Uterus (tissue), 4 donors: ENCODE measurements around the gene NUMB. TPM values are rescaled to one million over a fixed set of nuclear protein-coding genes. Genes with fewer than 3 reads are reported as not detected.

Experiments used
- DNase-seq, 2 donors: peaks; one replicate each; pipeline ENCODE4 v3.0.0-alpha.2; 2019 to 2020
- H3K27ac ChIP-seq, 2 donors: fragments of 200-600 bp; sonication (generic); 1 replicate in 1 of 2; 2 replicates in 1 of 2; pipeline ENCODE4 v1.5.1; 2016 to 2018
- H3K27me3 ChIP-seq, 2 donors: fragments of 200-600 bp; sonication (generic); one replicate each; pipeline ENCODE4 v1.5.1; 2018 to 2019; ENCODE audit warnings: control low read depth in 1 of 2
- H3K36me3 ChIP-seq, 2 donors: fragments of 200-600 bp; sonication (generic); one replicate each; pipeline ENCODE4 v1.5.1; 2019; ENCODE audit warnings: control low read depth in 1 of 2
- H3K4me1 ChIP-seq, 2 donors: fragments of 200-600 bp; sonication (generic); one replicate each; pipeline ENCODE4 v1.5.1; 2018 to 2019; ENCODE audit warnings: control low read depth in 1 of 2
- H3K4me3 ChIP-seq, 2 donors: fragments of 200-600 bp; sonication (generic); 1 replicate in 1 of 2; 2 replicates in 1 of 2; pipeline ENCODE4 v1.5.1; 2018 to 2019; ENCODE audit warnings: mild to moderate bottlenecking in 1 of 2
- H3K9me3 ChIP-seq, 2 donors: fragments of 200-600 bp; sonication (generic); one replicate each; pipeline ENCODE4 v1.5.1; 2019; ENCODE audit warnings: control low read depth in 1 of 2
- POLR2A ChIP-seq, 2 donors: fragments of 450-650 bp; IDR thresholded peaks; one replicate each; pipeline ENCODE4 v1.6.1; 2016; ENCODE audit warnings: antibody characterized with exemption in 2 of 2, mild to moderate bottlenecking in 1 of 2, moderate library complexity in 1 of 2
- intact Hi-C: fragments of 100-400 bp; cut with DNase I; formaldehyde crosslinking; loops from one replicate; pipeline ENCODE4 v1.15.1; 2023; ENCODE audit warnings: low total_unique reads
- total RNA-seq, 4 donors: library from RNA; depleted of rRNA in 3 of 4; stranded (reverse); fragments of >200 nt in 3 of 4; gene quantifications; one replicate each; pipeline versions ENCODE4 v1.1.0 to v1.2.4, GENCODE V29; 2014 to 2023
- TF ChIP-seq, protein P1 (sequence below), 4 experiments: fragments of 200-600 bp in 2 of 4; fragments of 450-650 bp in 2 of 4; sonication (generic) in 2 of 4; IDR thresholded peaks; one replicate each; pipeline ENCODE4 v1.5.1; 2016 to 2019; ENCODE audit warnings: antibody characterized with exemption in 4 of 4, mild to moderate bottlenecking in 2 of 4, moderate library complexity in 1 of 4
- donor health status: DM: yes; HTN: yes; CAD: no.

The NUMB gene
- total RNA-seq, 4 donors from 2014 or later: 27.1 to 119 (median 40.8) TPM

DNA sequence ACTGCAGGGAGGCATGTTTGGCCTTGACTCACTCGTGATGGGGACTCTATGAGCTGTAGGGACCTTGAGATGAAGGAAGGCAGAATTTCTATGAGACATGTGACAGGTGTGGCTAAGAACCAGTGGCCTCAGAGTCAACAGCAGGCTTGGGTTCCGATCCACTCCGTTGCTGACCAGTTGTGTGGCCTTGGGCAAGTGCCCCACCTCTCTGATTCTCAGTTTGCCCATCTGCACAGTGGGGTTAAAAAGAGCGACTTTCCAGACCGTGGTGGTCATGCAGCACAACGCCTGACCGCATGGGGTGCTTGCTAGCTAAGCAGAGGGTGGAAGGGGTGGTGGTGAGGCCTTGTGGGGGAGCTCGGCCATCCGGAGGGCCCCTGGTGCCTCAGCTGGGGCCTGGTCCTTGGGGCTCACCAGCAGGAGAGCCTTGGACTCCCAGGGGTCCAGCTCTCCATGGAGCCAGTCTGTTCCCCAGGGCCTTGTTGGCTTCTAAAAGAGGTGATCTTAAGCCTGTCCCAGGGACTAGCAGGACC is 202.6 kb downstream of the NUMB start:
- no peaks in the 10 kb centered on the region for H3K9me3 ChIP-seq
- no peak for TF ChIP-seq POLR2A (IDR thresholded peaks at IDR 0.05)
- TF ChIP-seq, protein P1, sequence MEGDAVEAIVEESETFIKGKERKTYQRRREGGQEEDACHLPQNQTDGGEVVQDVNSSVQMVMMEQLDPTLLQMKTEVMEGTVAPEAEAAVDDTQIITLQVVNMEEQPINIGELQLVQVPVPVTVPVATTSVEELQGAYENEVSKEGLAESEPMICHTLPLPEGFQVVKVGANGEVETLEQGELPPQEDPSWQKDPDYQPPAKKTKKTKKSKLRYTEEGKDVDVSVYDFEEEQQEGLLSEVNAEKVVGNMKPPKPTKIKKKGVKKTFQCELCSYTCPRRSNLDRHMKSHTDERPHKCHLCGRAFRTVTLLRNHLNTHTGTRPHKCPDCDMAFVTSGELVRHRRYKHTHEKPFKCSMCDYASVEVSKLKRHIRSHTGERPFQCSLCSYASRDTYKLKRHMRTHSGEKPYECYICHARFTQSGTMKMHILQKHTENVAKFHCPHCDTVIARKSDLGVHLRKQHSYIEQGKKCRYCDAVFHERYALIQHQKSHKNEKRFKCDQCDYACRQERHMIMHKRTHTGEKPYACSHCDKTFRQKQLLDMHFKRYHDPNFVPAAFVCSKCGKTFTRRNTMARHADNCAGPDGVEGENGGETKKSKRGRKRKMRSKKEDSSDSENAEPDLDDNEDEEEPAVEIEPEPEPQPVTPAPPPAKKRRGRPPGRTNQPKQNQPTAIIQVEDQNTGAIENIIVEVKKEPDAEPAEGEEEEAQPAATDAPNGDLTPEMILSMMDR (IDR thresholded peaks at IDR 0.05): no peak
- no peaks in the 10 kb centered on the region for H3K27me3 ChIP-seq
- no peak for DNase-seq
- intact Hi-C loops: no loop called here
- no peaks in the 10 kb centered on the region for H3K4me1 ChIP-seq
- H3K36me3 ChIP-seq: no peaks in the 10 kb centered on the region
- no peak overlapping the region for H3K27ac ChIP-seq
- no peak overlapping the region for H3K4me3 ChIP-seq

DNA sequence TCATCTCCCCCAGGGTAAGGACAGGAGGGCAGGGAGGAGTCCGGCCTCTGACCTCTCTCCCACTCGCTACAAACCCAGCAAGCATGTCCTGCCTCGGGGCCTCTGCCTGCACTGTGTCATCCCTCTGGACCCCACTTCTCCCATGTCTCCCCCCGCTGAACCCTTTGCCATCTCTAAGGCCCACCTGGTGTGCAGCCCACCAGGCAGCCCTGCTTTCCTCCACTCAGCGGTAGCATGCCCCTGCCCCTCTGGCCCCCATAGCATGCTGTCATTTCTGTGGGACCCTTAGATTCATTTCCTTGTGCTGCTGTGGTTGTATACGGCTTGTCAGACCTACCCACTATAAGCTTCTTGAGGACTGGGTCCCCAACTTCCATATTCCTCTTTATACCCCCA is 203.3 kb downstream of the NUMB start:
- no peaks in the 10 kb centered on the region for H3K9me3 ChIP-seq
- no peaks in the 10 kb centered on the region for H3K27me3 ChIP-seq
- DNase-seq: no peak
- no peak for TF ChIP-seq POLR2A (IDR thresholded peaks at IDR 0.05)
- TF ChIP-seq, protein P1 (IDR thresholded peaks at IDR 0.05): no peak
- H3K4me3 ChIP-seq: no peak overlapping the region
- H3K4me1 ChIP-seq: no peaks in the 10 kb centered on the region
- intact Hi-C loops: no loop called here
- H3K36me3 ChIP-seq: no peaks in the 10 kb centered on the region
- no peak overlapping the region for H3K27ac ChIP-seq

DNA sequence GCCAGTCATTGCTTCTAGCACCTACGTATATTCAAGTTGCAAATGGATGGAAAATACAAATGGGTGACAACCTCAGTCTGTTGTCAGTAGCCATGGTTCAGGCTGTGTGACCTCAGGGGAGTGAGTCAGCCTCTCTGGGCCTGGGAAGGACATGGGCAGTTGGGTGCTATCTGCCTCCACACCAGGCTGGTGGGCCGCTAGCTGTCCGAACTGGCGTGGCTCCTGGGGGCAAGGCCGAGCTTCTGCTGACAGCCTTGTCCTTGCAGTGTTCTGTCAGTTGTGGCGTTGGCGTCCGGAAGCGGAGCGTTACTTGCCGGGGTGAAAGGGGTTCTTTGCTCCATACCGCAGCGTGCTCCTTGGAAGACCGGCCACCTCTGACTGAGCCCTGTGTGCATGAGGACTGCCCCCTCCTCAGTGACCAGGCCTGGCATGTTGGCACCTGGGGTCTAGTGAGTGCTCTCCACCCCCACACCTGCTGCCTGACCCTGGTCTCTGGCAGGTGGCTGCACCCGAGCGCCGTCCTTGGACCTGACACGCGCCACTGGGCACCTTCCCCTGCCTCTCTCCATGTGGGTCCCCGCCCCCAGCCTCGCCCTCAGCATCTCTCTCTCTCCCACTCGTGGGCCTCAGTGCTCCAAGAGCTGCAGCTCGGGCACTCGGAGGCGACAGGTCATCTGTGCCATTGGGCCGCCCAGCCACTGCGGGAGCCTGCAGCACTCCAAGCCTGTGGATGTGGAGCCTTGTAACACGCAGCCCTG is 203.9 kb downstream of the NUMB start:
- TF ChIP-seq, protein P1 (IDR thresholded peaks at IDR 0.05): no peak
- no peak for TF ChIP-seq POLR2A (IDR thresholded peaks at IDR 0.05)
- intact Hi-C loops: no loop called here
- Histone ChIP-seq H3K27ac (no peak overlapping the region), H3K9me3 (no peaks in the 10 kb centered on the region), H3K27me3 (no peaks in the 10 kb centered on the region), H3K36me3 (no peaks in the 10 kb centered on the region), H3K4me3 (no peak overlapping the region), H3K4me1 (no peaks in the 10 kb centered on the region)
- no peak for DNase-seq

DNA sequence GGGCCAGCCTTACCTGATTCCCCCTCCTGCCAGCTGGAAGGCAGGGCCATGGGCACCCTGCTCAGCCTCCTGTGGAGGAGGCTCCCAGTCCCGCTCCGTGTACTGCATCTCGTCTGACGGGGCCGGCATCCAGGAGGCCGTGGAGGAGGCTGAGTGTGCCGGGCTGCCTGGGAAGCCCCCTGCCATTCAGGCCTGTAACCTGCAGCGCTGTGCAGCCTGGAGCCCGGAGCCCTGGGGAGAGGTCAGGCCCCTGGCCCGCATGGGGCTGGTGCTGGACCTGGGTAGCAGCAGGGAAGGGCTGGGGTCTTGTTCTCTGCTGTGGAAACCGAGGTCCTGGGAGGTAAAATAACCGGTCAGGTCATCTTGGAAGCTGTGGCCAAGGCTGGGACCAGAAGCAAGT is 204.6 kb downstream of the NUMB start:
- Histone ChIP-seq H3K4me1 (no peaks in the 10 kb centered on the region), H3K27me3 (no peaks in the 10 kb centered on the region), H3K27ac (no peak overlapping the region), H3K9me3 (no peaks in the 10 kb centered on the region), H3K36me3 (no peaks in the 10 kb centered on the region), H3K4me3 (no peak overlapping the region)
- DNase-seq: no peak
- intact Hi-C loops: no loop called here
- TF ChIP-seq POLR2A (IDR thresholded peaks at IDR 0.05): no peak
- TF ChIP-seq, protein P1 (IDR thresholded peaks at IDR 0.05): no peak

DNA sequence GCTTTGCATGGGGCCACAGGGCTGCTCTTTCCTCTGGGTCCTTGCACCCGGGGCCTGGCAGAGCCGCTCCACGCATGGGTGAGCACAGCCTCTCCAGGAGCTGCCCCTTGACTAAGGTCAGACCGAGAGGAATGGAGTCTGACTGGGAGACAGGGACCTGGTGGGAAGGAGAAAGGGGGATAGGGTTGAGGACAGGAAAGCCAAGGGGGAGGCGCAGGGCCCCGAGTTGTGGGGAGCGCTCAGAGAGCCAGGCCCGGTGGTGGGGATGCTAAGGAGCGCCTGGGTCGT is 205.1 kb downstream of the NUMB start:
- intact Hi-C loops: no loop called here
- Histone ChIP-seq H3K27me3 (no peaks in the 10 kb centered on the region), H3K36me3 (no peaks in the 10 kb centered on the region), H3K27ac (no peak overlapping the region), H3K4me3 (no peak overlapping the region), H3K9me3 (no peaks in the 10 kb centered on the region), H3K4me1 (no peaks in the 10 kb centered on the region)
- DNase-seq: no peak
- no peak for TF ChIP-seq POLR2A (IDR thresholded peaks at IDR 0.05)
- TF ChIP-seq, protein P1 (IDR thresholded peaks at IDR 0.05): no peak
